IPS-NIHi7 (cell line): ENCODE results near the gene TCEANC2.

Source experiments
- DNase-seq: peaks from one replicate; pipeline ENCODE4 v3.0.0; 2012; ENCODE audit warnings: mixed read lengths; ENCODE audit errors: extremely low spot score

The TCEANC2 gene

DNA sequence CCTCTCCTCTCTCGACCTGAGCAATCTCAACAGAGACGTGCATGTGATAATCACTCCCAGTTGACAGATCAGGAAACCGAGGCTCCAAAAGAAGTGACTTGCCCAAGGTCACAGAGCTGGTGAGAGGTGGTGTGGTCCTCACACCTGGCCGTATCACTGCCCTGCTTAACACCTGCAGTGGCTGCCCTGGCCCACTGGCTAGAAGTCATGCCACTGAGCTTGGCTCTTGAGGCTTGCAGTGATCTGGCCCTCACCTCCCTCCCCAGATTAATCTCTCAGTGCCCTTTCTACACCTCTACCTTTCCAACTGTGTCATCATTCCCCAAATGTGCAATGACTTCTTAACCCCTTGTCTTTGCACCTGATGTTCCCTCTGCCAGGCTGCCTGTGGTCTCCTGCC lies 60.6 kb downstream of the TCEANC2 start:
- DNase-seq = no peak

DNA sequence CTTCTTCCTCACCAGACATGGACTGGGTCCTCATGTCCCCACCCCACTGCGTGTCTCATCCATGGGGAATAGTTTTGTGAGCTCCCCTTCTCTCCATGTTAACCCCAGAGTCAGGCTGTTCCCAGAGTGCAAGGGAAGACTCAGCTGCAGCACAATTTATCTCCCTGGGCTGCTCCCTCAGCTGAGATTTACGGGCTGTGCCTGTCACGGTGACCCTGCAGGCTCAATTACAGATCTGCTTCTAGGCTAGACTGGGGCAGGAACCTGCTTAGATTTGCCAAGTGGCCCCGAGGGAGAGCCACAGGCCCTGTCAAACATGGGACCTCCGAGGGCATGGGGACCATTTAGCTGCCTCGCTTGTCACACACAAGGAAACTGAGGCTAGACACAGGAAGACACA lies 61.5 kb downstream of the TCEANC2 start:
- DNase-seq = no peak

DNA sequence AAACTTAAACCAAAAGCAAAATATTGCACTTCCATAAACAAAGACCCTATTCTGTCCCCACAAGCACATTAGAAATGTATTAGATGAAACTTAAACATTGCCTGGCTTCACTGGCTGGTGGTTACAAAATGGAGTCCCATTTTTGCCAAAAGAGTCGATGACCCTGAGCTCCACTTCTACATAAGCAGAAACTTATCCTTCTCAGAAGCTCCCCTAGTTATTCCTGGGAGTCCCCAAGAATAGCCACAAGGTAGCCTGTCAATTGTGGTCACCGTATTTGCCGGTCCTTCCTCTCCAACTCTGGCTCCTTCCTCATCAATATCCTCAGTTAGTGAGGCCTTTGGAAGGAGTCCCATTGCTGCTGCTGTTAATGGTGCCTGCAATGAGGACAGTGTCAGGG lies 62.1 kb downstream of the TCEANC2 start:
- no peak for DNase-seq

DNA sequence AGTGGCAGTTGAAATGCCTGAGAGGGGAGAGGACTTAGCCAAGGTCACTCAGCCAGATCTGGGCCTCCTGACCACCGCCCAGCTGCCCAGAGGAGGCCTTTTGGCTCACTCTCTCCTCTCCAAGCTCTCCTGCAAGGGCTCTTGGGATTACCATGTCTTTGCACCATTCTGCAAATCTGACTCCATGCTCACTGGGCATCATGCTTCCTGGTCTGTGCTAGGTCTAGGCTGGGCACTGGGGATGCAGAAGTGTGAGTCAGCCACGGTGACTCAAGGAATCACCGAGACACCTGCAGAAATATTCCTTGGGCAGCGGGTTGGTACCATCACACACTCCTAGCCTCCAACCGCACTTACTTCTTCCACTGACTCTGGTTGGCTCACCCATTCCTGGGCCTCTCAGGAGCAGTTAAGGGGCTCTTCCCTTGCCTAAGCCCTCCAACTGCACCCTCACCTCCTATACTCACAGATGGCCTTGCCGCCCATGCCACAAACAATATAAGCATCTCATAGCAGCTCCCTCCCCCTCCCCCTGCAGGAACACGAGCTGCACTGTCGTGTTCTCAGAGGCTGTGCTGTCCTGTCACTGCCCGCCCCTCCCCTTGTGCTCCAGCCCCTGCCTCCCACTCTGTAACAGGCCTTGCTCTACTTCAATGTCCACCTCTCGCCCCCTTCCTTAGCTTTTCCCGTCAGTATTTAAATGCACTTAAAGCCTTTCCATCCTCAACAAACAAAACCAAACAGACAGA lies 64.6 kb downstream of the TCEANC2 start:
- DNase-seq = no peak

DNA sequence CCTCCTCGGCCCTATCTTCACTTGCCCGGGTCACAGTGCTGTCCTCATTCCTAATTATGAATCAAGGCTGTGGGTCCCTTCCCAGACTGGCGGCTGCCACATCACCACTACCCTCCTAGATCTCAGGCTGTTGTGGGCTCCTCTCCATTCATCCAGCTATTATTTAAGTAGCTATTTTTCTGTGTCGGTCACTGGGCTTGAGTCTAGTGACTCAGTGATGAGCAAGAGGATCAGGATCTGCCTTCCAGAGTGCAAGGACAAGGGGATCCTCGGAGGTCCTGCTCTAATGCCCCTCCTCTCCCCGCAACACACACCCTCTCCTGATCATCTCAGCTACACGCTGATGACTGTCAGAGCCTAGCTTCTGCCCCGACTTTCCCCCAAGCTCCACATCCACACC lies 65.3 kb downstream of the TCEANC2 start:
- DNase-seq = no peak

DNA sequence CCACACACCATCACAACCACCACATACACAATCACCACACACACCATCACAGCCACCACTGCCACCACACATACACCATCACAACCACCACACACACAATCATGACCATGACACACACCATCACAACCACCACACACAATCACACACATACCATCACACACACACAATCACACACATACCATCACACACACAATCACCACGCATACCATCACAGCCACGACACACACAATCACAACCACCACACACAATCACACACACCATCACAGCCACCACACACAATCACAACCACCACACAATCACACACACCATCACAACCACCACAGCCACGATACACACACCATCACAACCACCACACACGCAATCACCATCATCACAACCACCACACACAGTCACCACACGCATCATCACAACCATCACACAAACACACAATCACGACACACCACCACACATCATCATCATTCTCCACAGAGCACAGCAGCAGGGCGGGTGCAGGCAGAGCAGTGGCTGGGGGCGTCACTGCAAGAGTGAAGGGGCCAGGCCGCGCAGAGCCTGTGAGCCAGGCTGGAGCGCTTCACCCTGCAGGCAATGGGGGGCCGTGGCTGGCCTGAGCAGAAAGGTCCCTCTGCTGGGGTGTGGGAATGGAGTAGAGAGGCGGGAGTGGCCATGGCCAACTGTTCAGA lies 66.8 kb downstream of the TCEANC2 start:
- DNase-seq = no peak

DNA sequence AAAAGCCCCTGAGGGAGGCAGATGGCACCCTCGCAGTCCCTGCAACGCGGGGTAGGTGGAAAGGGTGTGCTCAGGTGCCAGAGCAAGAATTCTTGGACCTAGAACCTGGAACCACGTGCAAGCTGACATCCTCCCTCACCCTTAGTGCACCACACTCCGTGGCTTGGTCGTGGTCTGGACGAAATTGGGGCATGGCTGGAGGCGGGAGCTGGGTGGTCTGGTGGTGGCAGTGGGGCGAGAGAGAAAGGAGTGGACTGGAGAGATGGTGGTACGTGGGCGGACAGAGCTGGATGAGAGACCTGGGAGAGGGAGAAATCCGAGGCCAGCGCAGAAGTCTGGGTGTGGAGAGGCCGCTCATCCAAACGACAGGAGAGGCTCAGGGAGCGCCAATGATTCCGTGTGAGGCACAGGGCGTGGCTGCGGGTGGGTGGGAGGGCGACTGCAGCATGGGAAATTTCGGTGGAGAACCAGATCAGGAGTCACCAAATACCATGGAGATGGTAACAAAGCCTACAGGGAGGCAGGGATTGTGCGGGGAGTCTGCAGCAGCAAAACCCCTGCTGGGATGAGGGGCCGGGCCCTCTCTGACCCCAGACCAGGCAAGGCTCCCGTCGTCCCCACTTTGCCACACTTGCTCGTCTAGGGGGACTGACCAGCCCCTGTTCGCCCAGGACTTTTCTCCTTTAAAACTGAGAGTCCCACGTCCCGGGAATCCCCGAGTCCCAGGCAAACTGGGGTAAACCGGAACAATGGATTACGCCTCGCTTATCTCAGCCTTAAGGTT lies 67.5 kb downstream of the TCEANC2 start:
- DNase-seq = no peak

DNA sequence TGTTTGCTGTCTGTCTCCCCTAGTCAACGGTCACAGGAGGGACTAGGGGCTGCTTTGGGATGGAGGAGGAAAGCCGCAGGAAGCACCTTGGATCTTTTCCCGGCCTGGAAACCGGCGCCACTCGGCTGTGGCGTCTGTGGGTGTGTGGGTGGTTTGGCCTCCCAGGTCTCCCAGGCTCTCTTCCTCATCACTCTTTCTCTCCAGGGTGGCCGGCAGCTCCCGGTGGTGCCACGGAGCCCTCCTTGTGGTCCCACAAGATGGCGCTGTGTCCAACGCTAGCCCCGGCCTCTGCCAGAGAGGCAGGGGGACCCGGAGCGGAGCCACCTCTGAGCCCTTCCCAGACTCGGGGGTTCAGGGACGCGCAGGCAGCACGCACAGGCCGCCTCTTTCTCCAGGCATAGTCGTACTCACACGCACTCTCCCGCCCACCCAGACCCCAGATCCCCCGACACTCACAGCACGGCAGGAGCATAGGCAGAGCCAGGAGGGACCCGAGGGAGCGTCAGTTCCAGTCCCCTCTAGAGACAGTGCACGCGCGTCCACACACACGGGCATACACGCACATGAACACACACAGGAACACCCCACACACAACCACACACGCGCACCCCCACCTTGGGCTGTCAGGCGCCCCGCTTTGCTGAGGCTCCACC lies 68.2 kb downstream of the TCEANC2 start:
- DNase-seq = peak; percentile 94

DNA sequence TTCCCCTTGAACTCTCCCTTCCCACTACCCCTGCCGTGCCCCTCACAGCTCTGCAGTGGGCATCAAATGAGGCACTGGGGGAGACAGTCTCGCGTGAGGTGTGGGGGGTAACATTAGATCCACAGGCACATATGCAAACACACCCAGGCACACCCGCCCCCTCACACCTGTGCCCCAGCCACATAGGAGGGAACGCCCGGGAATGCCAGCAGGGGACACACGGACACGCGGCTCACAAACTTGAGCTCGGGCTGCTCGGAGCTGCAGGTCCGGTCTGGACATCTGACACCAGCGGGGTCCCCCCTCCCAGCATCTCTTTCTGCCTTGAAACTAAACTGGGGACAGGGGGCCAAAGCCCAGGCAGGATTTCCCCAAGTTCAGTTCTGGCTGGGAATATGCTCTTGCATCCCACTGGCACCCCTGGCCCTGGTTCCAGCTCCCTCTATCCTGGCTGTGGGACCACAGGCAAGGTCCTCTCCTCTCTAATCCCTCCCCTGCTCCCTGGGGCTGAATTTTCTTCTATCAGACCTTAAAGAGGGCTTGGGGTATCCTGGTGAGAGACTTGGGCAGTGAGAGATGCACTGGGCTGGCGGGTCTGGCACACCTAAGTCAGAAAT lies 68.8 kb downstream of the TCEANC2 start:
- no peak for DNase-seq

DNA sequence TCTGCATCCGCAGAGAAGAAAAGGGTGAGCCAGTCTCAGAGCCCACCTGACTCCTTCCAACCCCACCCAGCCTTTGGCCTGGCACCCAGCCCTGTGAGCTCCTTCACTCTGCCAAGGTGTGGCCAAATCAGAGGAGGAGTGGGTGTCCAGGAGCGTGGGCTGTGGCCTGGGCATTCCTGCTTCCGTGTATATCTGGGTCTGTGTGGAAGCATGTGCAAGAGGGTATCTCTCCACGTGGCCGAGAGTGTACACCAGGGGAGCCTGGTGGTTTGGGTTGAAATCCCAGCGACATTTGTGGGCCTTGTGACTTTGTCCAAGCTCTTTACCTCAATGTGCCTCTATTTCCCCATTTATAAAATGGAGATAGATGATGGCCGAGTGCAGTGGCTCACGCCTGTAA lies 69.6 kb downstream of the TCEANC2 start:
- no peak for DNase-seq

DNA sequence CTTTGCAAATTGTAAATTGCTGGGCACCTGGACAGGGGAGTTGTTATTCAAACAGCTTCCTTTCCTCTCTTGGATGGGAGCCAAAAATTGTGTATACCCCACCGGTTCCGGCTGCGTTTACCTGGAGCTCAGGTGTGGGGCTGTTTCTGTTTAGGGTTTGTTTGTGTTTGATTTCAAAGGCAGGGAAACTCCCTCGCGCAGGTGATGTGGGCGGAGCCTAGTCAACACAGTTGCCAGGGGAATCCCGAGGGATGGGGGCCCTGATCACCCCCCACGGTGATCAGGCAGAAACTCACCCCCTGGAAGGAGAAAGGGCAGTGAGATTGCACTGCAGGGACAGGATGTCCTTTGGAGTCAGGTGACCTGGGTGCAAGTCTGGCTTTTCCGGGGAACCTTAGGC lies 71.1 kb downstream of the TCEANC2 start:
- DNase-seq = no peak

DNA sequence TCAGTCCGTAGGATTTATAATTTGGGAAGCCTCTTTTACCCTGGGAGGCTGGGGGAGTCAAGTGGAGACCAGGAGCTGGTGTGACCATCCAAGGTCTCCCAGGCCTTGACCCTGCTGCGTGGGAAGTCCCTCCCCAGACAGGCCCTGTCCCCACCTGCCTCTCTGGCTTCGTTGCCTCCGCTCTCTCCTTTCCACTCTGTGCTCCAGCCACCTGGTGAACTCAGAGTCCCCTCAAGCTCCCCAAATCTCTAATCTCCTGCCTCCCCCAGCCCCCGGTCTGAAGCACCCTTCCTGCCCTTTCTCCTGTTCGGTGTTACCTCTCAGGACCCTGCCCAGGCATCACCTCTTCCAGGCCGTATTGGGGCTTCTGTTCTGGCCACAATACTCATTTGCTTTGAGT lies 71.5 kb downstream of the TCEANC2 start:
- no peak for DNase-seq

DNA sequence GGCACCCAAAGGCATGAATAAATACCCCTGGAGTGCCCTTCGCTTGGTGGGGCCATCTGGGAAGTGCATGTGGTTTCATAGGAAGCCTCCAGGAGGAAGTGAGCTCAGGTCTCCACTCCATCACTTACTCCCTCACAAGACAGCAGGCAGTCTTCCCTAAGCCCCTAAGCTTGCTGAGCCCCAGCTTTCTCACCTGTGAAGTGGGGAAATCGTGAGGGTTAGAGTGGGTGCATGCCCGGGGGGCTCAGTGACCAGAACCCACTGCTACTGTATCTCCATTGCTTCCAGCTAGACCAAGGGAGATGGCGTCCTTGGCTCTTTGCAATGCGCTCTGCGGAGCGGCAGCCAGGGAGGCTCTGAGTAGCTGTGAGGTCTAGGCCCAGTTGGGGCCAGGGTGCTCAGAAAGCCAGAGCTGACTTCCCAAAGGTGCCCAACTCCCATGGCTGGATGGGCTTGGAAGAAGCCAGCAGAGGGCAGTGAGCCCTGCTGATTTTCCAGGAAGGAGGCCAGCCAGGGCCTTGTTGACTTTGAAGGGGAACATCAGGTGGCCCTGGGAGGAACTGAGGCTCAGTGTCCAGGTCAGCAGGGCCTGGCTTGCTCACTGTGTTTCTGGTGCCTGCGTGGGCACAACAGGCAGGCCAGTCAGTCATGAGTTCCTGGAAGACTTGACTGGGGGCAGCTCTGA lies 72.1 kb downstream of the TCEANC2 start:
- peak; percentile 71 for DNase-seq

DNA sequence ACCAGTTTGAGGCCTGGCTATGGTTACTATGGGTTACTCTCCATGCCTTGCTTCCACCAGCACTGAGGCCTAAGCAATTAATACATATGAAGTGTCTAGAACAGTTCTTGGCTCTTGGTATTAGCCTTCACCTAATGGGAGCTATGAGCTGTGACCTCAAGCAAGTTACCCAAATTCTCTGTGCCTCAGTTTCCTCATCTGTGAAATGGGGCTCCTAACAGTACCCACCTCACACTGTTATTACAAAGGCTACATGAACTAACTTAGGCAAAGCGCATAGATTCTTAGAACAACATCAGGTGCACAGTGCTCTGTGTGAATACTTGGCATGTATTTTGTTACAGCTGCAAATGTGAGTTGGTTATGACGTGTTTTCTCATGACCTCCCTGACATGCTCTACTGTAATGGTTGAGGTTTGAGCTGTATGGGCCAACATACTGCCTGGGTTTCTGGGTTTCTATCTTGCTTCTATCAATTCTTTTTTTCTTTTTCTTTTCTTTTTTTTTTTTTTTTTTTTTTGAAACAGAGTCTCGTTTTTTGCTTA lies 72.9 kb downstream of the TCEANC2 start:
- DNase-seq = no peak

DNA sequence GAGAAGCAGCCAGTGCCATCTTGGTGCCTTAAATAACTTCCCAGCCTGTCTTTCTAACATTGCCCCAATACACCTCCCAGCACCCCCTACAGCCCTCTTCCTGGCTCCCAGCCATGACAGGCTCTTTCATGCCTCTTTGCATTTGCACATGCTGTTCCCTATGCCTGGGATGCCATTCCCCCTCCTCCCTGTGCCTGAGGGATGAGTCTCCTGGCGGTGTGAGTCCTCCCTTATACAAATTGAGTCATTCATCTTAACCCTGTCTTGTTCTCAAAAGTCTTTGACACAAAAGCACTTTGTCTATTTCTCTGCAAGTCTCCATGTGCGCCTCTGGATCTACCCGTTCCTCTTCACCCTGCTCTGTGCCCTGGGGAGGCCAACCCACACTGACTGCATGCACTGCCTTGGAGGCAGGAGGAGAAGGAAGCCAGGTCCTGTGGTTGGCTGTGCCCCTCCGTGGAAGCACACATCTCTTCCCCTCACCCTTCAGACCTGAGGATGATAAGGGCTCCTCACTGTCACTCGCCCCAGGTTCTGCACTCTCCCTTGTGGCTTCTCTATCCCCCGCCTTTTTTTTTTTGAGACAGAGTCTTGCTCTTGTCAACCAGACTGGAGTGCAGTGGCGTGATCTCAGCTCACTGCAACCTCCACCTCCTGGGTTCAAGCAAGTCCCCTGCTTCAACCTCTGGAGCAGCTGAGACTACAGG lies 74.3 kb downstream of the TCEANC2 start:
- no peak for DNase-seq

DNA sequence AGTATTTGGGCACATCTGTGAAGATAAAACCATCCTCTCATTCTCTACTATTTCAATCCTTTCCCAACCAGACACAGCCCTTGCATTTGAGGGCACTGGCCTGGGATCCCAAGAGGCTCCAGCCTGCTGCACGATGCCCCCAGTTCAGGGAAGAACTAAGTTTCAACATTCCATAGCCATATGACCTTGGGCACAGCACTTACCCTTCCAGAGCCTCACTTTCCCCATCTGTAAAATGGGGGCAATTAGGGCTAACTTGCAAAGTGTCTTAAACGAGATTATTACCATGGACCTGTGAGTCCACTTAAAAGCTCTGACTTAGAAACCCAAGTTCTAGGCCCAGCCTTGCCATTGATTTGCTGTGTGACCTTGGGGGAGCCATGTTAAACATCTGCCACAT lies 76.5 kb downstream of the TCEANC2 start:
- DNase-seq = no peak

DNA sequence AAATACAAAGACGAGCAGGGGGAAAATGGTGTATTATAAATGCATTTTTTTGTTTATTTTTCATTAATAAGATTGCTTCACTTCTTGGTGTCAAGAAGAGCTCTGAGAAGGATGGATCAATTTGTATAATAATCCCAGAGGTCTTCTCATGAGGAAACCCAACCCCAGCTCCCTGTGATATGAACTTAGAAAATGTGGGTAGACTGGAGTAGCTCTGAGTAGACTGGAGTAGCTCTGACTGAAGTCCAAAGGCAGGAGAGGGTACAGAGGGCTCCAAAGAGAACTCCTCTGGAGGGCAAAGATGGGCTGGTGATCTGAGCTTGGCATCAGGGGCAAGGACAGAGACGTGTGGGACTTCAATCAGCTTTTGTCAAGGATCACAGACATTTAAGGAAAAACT lies 78.0 kb downstream of the TCEANC2 start:
- no peak for DNase-seq

DNA sequence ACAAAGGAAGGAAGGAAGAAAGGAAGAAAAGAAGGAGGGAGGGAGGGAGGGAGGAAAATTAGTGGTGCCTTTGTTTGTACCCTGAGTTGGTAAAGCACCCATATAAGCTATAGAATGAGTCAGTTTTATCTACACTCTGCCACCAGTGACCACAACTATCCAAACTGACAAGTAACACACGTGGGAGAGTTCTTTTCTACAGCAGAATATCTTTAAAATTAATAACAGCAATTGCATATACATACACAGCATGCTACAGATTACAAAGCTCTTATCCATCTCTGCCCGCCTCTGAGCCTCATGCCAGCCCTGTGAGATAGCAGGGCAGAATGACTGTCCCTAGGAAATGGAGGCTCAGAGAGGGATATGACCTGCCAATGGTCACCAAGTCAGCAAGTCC lies 79.1 kb downstream of the TCEANC2 start:
- no peak for DNase-seq

DNA sequence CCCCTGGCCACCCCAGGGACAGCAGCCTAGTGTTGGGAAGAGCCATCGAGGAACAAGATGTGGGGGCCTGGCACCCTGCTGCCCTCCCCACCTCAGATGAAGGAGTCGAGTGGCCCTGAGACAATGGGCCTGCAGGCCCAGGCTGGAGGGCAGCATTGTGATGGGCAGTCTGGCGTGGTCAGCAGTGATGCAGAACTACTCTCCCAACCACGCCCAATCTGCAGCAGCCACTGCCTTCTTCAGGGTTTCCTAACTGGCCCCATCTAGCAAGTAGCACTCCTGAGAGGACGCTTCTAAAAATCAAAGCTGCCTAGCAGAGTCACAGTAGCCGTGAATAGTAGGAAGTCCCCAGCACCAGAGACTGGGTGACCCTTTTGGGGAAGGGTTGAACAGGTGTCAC lies 80.9 kb downstream of the TCEANC2 start:
- DNase-seq = no peak

DNA sequence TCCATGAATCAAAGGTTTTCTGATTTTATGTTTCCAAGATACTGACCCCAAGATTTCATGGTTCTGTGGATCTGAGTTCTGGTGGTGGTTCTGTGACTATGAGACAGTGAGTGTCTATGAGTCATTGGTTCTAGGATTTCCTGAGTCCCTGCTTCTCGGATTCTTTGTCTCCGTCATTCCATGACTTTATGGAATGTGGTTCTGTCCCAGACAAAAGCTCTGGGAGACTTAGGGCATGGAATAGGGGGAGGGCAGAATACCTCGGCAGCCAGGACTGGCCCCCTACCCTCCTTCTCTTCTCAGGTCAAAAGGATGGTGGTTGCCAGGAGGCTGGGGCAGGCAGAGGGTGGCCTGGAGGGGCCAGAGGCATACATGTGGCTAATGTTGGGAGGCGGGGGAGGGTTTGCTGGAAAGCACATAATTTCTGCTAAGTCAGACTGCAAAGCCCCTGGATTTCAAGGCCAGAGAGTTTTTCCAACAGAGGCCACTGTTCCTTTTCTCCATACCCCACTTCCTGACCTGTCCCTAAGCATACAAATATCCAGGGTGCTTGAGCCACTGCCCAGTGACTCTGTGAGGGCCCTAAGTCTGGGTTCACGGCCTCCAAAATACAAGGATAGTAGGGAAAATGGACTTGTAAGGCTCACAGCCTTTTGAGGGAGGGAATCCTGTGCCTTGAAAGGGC lies 82.2 kb downstream of the TCEANC2 start:
- no peak for DNase-seq
